HepG2 (cell line): Measurements from ENCODE around the gene SLC5A5. TPM values are rescaled to one million over a fixed set of nuclear protein-coding genes. Genes with fewer than 3 reads are reported as not detected.

ENCODE experiments used
- ATAC-seq: fragments of 200-7000 bp; cut with Tn5 transposase; 3 replicates; pipeline ENCODE4 v1.9.1; 2020; ENCODE audit warnings: mild to moderate bottlenecking, moderate library complexity
- BruUV-seq: library from RNA; stranded (reverse); fragments of 400-500 nt; replicated peaks from 2 replicates; lab custom pipeline; 2021; lab: Mats Ljungman, UMichigan
- CTCF ChIA-PET: fragments of 300-600 bp; formaldehyde crosslinking; extraction: SDS; loops from one replicate; lab custom pipeline; 2021; ENCODE audit warnings: low total read pairs, inconsistent platforms, low intra/inter-chr PET ratio; lab: Yijun Ruan, JAX
- POLR2A ChIA-PET: fragments of 350-600 bp; sonication (Branson Sonifier 250); formaldehyde crosslinking; loops from one replicate; lab custom pipeline; 2020; ENCODE audit warnings: antibody characterized with exemption, inconsistent platforms; lab: Yijun Ruan, JAX
- DNase-seq: peaks from one replicate; pipeline ENCODE4 v3.0.0-alpha.2; 2015; ENCODE audit warnings: low spot score
- FAIRE-seq: peaks from 3 replicates; lab custom pipeline; 2011; peaks lifted over from hg19 to GRCh38; lab: Jason Lieb, UNC
- H2AFZ ChIP-seq: one replicate; pipeline ENCODE4 v1.6.1; 2011; ENCODE audit warnings: low read length, inconsistent platforms
- H3K27ac ChIP-seq: fragments of 300-600 bp; 3 replicates; pipeline ENCODE4 v1.8.0; 2011; ENCODE audit warnings: mixed run types, mild to moderate bottlenecking, mixed read lengths, low read length, inconsistent platforms; ENCODE audit not compliant: insufficient read depth; ENCODE audit errors: extremely low read length
- H3K27me3 ChIP-seq, 2 experiments: fragments of 200-600 bp in 1 of 2; 2 replicates in 1 of 2; 3 replicates in 1 of 2; pipeline versions ENCODE4 v1.6.0 to v1.8.0; 2011; ENCODE audit warnings: low read length in 2 of 2, mild to moderate bottlenecking in 2 of 2, moderate library complexity in 2 of 2, inconsistent platforms in 1 of 2; ENCODE audit not compliant: insufficient read depth in 2 of 2, control insufficient read depth in 1 of 2
- H3K36me3 ChIP-seq, 2 experiments: fragments of 200-600 bp in 1 of 2; replicated peaks in 1 of 2; 2 replicates in 1 of 2; 3 replicates in 1 of 2; pipeline versions ENCODE4 v1.5.1 to v1.8.0; 2011; ENCODE audit warnings: low read length in 2 of 2, inconsistent platforms in 1 of 2; ENCODE audit not compliant: insufficient read depth in 2 of 2, control insufficient read depth in 1 of 2
- H3K4me1 ChIP-seq: 2 replicates; pipeline ENCODE4 v1.5.1; 2012; ENCODE audit warnings: low read length, inconsistent platforms; ENCODE audit not compliant: insufficient read depth
- H3K4me2 ChIP-seq: 2 replicates; pipeline ENCODE4 v1.6.0; 2011; ENCODE audit warnings: low read depth, low read length, inconsistent platforms
- H3K4me3 ChIP-seq, 3 experiments: fragments of 200-600 bp in 1 of 3; sonication (generic), shearing (Covaris generic) in 1 of 3; replicated peaks in 1 of 3; 2 replicates each; pipeline ENCODE4 v1.5.1; 2011 to 2016; ENCODE audit warnings: low read length in 3 of 3, inconsistent platforms in 2 of 3, low read depth in 2 of 3, mild to moderate bottlenecking in 2 of 3, control low read depth in 1 of 3, mixed read lengths in 1 of 3; ENCODE audit not compliant: insufficient read depth in 1 of 3
- H3K79me2 ChIP-seq: one replicate; pipeline ENCODE4 v1.6.1; 2011; ENCODE audit warnings: low read length, inconsistent platforms; ENCODE audit not compliant: insufficient read depth
- H3K9ac ChIP-seq: 2 replicates; pipeline ENCODE4 v1.6.0; 2011; ENCODE audit warnings: mild to moderate bottlenecking, low read depth, low read length, inconsistent platforms; ENCODE audit not compliant: insufficient read depth
- H3K9me3 ChIP-seq: 2 replicates; pipeline ENCODE4 v1.5.1; 2012; ENCODE audit warnings: mild to moderate bottlenecking, low read length
- H4K20me1 ChIP-seq: 2 replicates; pipeline ENCODE4 v1.6.0; 2011; ENCODE audit warnings: inconsistent platforms, mild to moderate bottlenecking, low read length, moderate library complexity; ENCODE audit not compliant: insufficient read depth
- ASH2L ChIP-seq: fragments of 300-600, 200-600 bp; sonication (generic); IDR thresholded peaks from 2 replicates; pipeline ENCODE4 v1.7.0; 2017; ENCODE audit warnings: low read depth, mild to moderate bottlenecking, moderate library complexity, mixed read lengths, low read length; ENCODE audit not compliant: insufficient read length
- GABPA ChIP-seq, 2 experiments: IDR thresholded peaks; 2 replicates each; pipeline ENCODE4 v1.6.1; 2011 to 2016; ENCODE audit warnings: low read depth in 2 of 2, low read length in 1 of 2, missing biosample characterization in 1 of 2, missing genetic modification characterization in 1 of 2
- HOXA9 ChIP-seq: sonication (generic); formaldehyde crosslinking; IDR thresholded peaks from 2 replicates; pipeline ENCODE4 v1.8.1; 2022; ENCODE audit warnings: missing genetic modification reagents, mild to moderate bottlenecking, moderate library complexity, borderline replicate concordance
- IKZF4 ChIP-seq: sonication (generic); formaldehyde crosslinking; IDR thresholded peaks from 2 replicates; pipeline ENCODE4 v1.5.1; 2020; ENCODE audit warnings: borderline replicate concordance, mild to moderate bottlenecking, low read depth, missing genetic modification reagents; ENCODE audit errors: not compliant biosample characterization
- KLF16 ChIP-seq, 2 experiments: sonication (generic) in 1 of 2; formaldehyde crosslinking in 1 of 2; IDR thresholded peaks; 2 replicates each; pipeline versions ENCODE4 v1.6.1 to v1.8.0; 2016 to 2023; ENCODE audit warnings: missing genetic modification reagents in 2 of 2, missing compliant biosample characterization in 1 of 2
- REL ChIP-seq: sonication (generic); formaldehyde crosslinking; conservative IDR thresholded peaks from 2 replicates; pipeline ENCODE4 v1.8.0; 2022; ENCODE audit warnings: mild to moderate bottlenecking, missing genetic modification reagents, moderate library complexity
- RFX5 ChIP-seq: IDR thresholded peaks from 2 replicates; pipeline ENCODE4 v1.6.1; 2011; ENCODE audit warnings: low read depth, low read length, improper control_type of control experiment
- ZBTB38 ChIP-seq: sonication (generic); formaldehyde crosslinking; IDR thresholded peaks from 2 replicates; pipeline ENCODE4 v1.5.1; 2020; ENCODE audit warnings: mild to moderate bottlenecking, missing genetic modification reagents
- ZNF235 ChIP-seq: sonication (generic); formaldehyde crosslinking; IDR thresholded peaks from 2 replicates; pipeline ENCODE4 v1.8.1; 2023; ENCODE audit warnings: mild to moderate bottlenecking, missing genetic modification reagents, borderline replicate concordance
- ZNF274 ChIP-seq: sonication (generic); formaldehyde crosslinking; IDR thresholded peaks from 2 replicates; pipeline ENCODE4 v1.5.1; 2020; ENCODE audit warnings: mild to moderate bottlenecking, missing genetic modification reagents
- ZNF329 ChIP-seq: sonication (generic); formaldehyde crosslinking; IDR thresholded peaks from 2 replicates; pipeline ENCODE4 v1.9.0; 2021; ENCODE audit warnings: low read depth, mild to moderate bottlenecking, missing genetic modification reagents
- ZNF660 ChIP-seq: sonication (generic); formaldehyde crosslinking; IDR thresholded peaks from 2 replicates; pipeline ENCODE4 v1.5.1; 2020; ENCODE audit warnings: mild to moderate bottlenecking, low read depth, missing genetic modification reagents, borderline replicate concordance
- ZSCAN30 ChIP-seq: sonication (generic); formaldehyde crosslinking; IDR thresholded peaks from 2 replicates; pipeline ENCODE4 v1.5.0; 2020; ENCODE audit warnings: mild to moderate bottlenecking, missing genetic modification reagents
- WGBS: methylation state at CpG from one replicate; pipeline ENCODE4 v1.1.6; 2017; ENCODE audit warnings: low lambda C conversion rate; 5-methylcytosine and 5-hydroxymethylcytosine counted together
- in situ Hi-C: cut with HindIII; loops from 2 replicates; pipeline ENCODE4 v1.10.0; 2017; ENCODE audit warnings: low pct_unique_long_range_greater_than_20kb; ENCODE audit not compliant: extremely low pct_ligation_motif_present
- intact Hi-C: fragments of 100-400 bp; cut with micrococcal nuclease; formaldehyde crosslinking; loops from one replicate; pipeline ENCODE4 v1.10.0; 2022; ENCODE audit not compliant: unreplicated experiment
- polyA plus RNA-seq, 8 experiments: library from polyadenylated mRNA; depleted of rRNA in 3 of 8; stranded (reverse) in 7 of 8; unstranded in 1 of 8; fragments of >200 nt; fragmentation: Illumina TruSeq in 4 of 8; extraction: Trizol in 4 of 8; gene quantifications; 2 replicates each; pipeline versions ENCODE4 v1.2.1 to v1.2.3, GENCODE V29; 2011 to 2016; ENCODE audit warnings: low read depth in 4 of 8, missing spikeins in 1 of 8, mixed read lengths in 1 of 8; ENCODE audit not compliant: insufficient read depth in 1 of 8
- total RNA-seq, 5 experiments: library from RNA; depleted of rRNA; stranded (reverse); fragments of >200 nt; fragmentation: Illumina TruSeq; extraction: Trizol; gene quantifications; 2 replicates each; pipeline ENCODE4 v1.2.3, GENCODE V29; 2016; ENCODE audit warnings: low read depth in 1 of 5

The SLC5A5 gene
- total and polyA plus RNA-seq, 2 of the 13 experiments (the other 11 are each of a cell fraction or from before 2014, with no cell fraction given) = not detected

DNA sequence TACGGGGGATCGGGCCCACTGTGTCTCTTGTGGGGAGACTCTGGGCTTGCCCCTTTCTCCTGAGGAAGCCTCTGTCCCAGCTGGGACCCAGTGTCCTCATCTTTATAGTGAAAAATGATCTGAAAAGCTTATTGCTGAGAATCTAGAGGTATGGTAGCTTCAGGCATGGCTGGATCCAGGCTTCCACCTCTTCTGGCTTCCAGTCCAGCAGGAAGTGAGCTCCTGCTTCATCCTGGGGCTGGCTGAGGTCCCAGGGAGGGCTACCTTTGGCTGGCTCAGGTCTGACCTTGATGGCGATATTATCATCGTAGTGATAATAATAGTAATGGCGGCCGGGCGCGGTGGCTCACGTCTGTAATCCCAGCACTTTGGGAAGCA lies 3.0 kb downstream of the SLC5A5 start:
- Histone ChIP-seq H3K9me3 (no peaks in the 10 kb centered on the region), H3K4me1 (peaks cover 5% of the 10 kb centered on the region), H3K27me3 (peaks cover 5 to 33% of the 10 kb centered on the region in 2 experiments), H3K4me2 (peak overlapping the region; percentile 70; the same call in 1 of the 2 replicates), H3K9ac (no peak overlapping the region), H3K79me2 (no peaks in the 10 kb centered on the region), H3K36me3 (no peaks in the 10 kb centered on the region), H3K27ac (no peak overlapping the region), H4K20me1 (no peaks in the 10 kb centered on the region), H2AFZ (no peak overlapping the region), H3K4me3 (no peak overlapping the region)
- ChIA-PET POLR2A (no interaction called here), CTCF (interaction anchor here (1.4 kb wide), 1 partner anchor 58 kb away, joined by 3 read pairs; the partner anchor contains the start of gene CCDC124)
- WGBS = 73% methylated on average over 9 of the region's 9 CpGs
- ATAC-seq (no peak), FAIRE-seq (no peak), DNase-seq (no peak)
- BruUV-seq = no TSS peak
- in situ Hi-C loops = no loop called here
- no peak for TF ChIP-seq ZNF235 (CRISPR knock-in tag)
- TF ChIP-seq ASH2L = no peak
- TF ChIP-seq ZNF660 (CRISPR knock-in tag) = no peak
- no peak for TF ChIP-seq RFX5
- TF ChIP-seq REL (CRISPR knock-in tag) = no peak
- TF ChIP-seq ZNF329 (CRISPR knock-in tag) = peak; percentile 98
- TF ChIP-seq HOXA9 = no peak
- intact Hi-C loops = loop anchor here (5.0 kb wide), 1 partner anchor 123 kb away; no protein-coding TSS in a partner anchor

DNA sequence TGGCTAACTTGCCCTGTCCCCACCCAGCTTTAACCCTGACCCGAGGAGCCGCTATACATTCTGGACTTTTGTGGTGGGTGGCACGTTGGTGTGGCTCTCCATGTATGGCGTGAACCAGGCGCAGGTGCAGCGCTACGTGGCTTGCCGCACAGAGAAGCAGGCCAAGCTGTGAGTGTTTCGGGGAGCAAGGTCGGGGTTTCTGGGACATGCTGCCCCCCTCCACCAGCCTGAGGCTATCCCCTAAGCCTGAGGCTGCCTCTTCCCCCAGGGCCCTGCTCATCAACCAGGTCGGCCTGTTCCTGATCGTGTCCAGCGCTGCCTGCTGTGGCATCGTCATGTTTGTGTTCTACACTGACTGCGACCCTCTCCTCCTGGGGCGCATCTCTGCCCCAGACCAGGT lies 6.0 kb downstream of the SLC5A5 start:
- FAIRE-seq (no peak), ATAC-seq (no peak)
- no TSS peak for BruUV-seq
- intact Hi-C loops = no loop called here
- H3K36me3 ChIP-seq = no peaks in the 10 kb centered on the region
- 71% methylated on average over 5 of the region's 16 CpGs for WGBS
- TF ChIP-seq KLF16 (CRISPR knock-in tag; IDR thresholded peaks at IDR 0.05) = no peak
- no peak for TF ChIP-seq GABPA (IDR thresholded peaks at IDR 0.05; ENCODE audit: low read depth, low read length)
- TF ChIP-seq GABPA (CRISPR knock-in tag; IDR thresholded peaks at IDR 0.05; ENCODE audit: low read depth) = no peak
- TF ChIP-seq ZSCAN30 (CRISPR knock-in tag) = no peak
- no peak for TF ChIP-seq ZBTB38 (CRISPR knock-in tag)
- TF ChIP-seq IKZF4 (CRISPR knock-in tag) = no peak
- no peak for TF ChIP-seq ZNF274 (CRISPR knock-in tag)
- TF ChIP-seq, all 625 proteins: peak for 0
- no peak overlapping the region for H3K27ac ChIP-seq
- no peak overlapping the region for H3K4me2 ChIP-seq
- H3K79me2 ChIP-seq = no peaks in the 10 kb centered on the region
- no peaks in the 10 kb centered on the region for H3K9me3 ChIP-seq
- H2AFZ ChIP-seq = no peak overlapping the region
- DNase-seq = no peak
- H3K9ac ChIP-seq = no peak overlapping the region
- H3K4me1 ChIP-seq = peaks cover 5% of the 10 kb centered on the region
- in situ Hi-C loops = no loop called here
- no peak overlapping the region for H3K4me3 ChIP-seq
- no peaks in the 10 kb centered on the region for H4K20me1 ChIP-seq
- H3K27me3 ChIP-seq = peaks cover 6 to 20% of the 10 kb centered on the region in 2 experiments
- ChIA-PET POLR2A (no interaction called here), CTCF (no interaction called here)
